HepG2 (cell line): Measurements from ENCODE around the gene GALNTL6. TPM values are rescaled to one million over a fixed set of nuclear protein-coding genes. Genes with fewer than 3 reads are reported as not detected.

Source experiments
- MEIS1 ChIP-seq: sonication (generic); formaldehyde crosslinking; IDR thresholded peaks from 2 replicates; pipeline ENCODE4 v1.9.0; 2021; ENCODE audit warnings: mild to moderate bottlenecking, missing genetic modification reagents, moderate library complexity, borderline replicate concordance
- NBN ChIP-seq: fragments of 450-650 bp; conservative IDR thresholded peaks from 2 replicates; pipeline ENCODE4 v1.6.1; 2017
- NCOR1 ChIP-seq: fragments of 200-600 bp; sonication (generic); IDR thresholded peaks from 2 replicates; pipeline ENCODE4 v1.7.0; 2017; ENCODE audit warnings: antibody characterized with exemption, low read length, borderline replicate concordance
- PTBP1 ChIP-seq: fragments of 200-400 bp; formaldehyde crosslinking; IDR thresholded peaks from 2 replicates; pipeline ENCODE4 v1.6.1; 2018; ENCODE audit warnings: low read length, low read depth; ENCODE audit not compliant: poor library complexity, severe bottlenecking
- ZMYM4 ChIP-seq: sonication (generic); formaldehyde crosslinking; IDR thresholded peaks from 2 replicates; pipeline ENCODE4 v1.8.1; 2023; ENCODE audit warnings: mild to moderate bottlenecking, missing genetic modification reagents
- ZNF619 ChIP-seq: sonication (generic); formaldehyde crosslinking; IDR thresholded peaks from 2 replicates; pipeline ENCODE4 v1.4.0; 2020; ENCODE audit warnings: mild to moderate bottlenecking, missing genetic modification reagents
- ZNF7 ChIP-seq: IDR thresholded peaks from 2 replicates; pipeline ENCODE4 v1.6.1; 2016; ENCODE audit warnings: missing biosample characterization, missing genetic modification reagents
- ZNF850 ChIP-seq: sonication (generic); formaldehyde crosslinking; conservative IDR thresholded peaks from 2 replicates; pipeline ENCODE4 v1.9.0; 2021; ENCODE audit warnings: mild to moderate bottlenecking, missing genetic modification reagents
- polyA plus RNA-seq, 8 experiments: library from polyadenylated mRNA; depleted of rRNA in 3 of 8; stranded (reverse) in 7 of 8; unstranded in 1 of 8; fragments of >200 nt; fragmentation: Illumina TruSeq in 4 of 8; extraction: Trizol in 4 of 8; gene quantifications; 2 replicates each; pipeline versions ENCODE4 v1.2.1 to v1.2.3, GENCODE V29; 2011 to 2016; ENCODE audit warnings: low read depth in 4 of 8, missing spikeins in 1 of 8, mixed read lengths in 1 of 8; ENCODE audit not compliant: insufficient read depth in 1 of 8
- total RNA-seq, 5 experiments: library from RNA; depleted of rRNA; stranded (reverse); fragments of >200 nt; fragmentation: Illumina TruSeq; extraction: Trizol; gene quantifications; 2 replicates each; pipeline ENCODE4 v1.2.3, GENCODE V29; 2016; ENCODE audit warnings: low read depth in 1 of 5
- TF ChIP-seq, protein P1 (sequence below): sonication (generic); formaldehyde crosslinking; IDR thresholded peaks from 2 replicates; pipeline ENCODE4 v1.5.1; 2020; ENCODE audit warnings: mild to moderate bottlenecking, missing genetic modification reagents, borderline replicate concordance
- TF ChIP-seq, protein P2 (sequence below): sonication (generic); formaldehyde crosslinking; IDR thresholded peaks from 2 replicates; pipeline ENCODE4 v1.8.0; 2022; ENCODE audit warnings: low read depth, missing genetic modification reagents

Gene GALNTL6
- total and polyA plus RNA-seq, 2 of the 13 experiments (the other 11 are each of a cell fraction or from before 2014, with no cell fraction given) = not detected

DNA sequence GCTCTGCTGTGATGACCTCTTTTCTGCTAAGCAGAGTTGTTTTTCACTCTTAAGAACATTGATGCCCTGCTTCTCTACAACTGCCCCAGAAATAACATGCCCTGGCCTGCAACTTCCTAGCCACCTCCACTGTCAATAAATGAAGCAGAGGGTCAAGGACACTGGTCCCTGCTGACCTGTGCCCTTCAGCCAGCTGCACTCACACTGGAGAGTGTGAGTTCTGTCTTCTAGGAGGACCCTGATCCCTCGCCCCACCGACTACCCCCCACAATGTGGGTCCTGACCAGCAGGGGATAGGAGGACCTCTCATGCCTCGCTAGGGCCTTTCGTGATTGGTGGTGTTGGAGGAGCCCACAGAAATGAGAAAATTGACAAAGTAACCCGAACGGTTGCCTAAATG lies 947.3 kb downstream of the GALNTL6 start (continued):
- TF ChIP-seq, protein P1, sequence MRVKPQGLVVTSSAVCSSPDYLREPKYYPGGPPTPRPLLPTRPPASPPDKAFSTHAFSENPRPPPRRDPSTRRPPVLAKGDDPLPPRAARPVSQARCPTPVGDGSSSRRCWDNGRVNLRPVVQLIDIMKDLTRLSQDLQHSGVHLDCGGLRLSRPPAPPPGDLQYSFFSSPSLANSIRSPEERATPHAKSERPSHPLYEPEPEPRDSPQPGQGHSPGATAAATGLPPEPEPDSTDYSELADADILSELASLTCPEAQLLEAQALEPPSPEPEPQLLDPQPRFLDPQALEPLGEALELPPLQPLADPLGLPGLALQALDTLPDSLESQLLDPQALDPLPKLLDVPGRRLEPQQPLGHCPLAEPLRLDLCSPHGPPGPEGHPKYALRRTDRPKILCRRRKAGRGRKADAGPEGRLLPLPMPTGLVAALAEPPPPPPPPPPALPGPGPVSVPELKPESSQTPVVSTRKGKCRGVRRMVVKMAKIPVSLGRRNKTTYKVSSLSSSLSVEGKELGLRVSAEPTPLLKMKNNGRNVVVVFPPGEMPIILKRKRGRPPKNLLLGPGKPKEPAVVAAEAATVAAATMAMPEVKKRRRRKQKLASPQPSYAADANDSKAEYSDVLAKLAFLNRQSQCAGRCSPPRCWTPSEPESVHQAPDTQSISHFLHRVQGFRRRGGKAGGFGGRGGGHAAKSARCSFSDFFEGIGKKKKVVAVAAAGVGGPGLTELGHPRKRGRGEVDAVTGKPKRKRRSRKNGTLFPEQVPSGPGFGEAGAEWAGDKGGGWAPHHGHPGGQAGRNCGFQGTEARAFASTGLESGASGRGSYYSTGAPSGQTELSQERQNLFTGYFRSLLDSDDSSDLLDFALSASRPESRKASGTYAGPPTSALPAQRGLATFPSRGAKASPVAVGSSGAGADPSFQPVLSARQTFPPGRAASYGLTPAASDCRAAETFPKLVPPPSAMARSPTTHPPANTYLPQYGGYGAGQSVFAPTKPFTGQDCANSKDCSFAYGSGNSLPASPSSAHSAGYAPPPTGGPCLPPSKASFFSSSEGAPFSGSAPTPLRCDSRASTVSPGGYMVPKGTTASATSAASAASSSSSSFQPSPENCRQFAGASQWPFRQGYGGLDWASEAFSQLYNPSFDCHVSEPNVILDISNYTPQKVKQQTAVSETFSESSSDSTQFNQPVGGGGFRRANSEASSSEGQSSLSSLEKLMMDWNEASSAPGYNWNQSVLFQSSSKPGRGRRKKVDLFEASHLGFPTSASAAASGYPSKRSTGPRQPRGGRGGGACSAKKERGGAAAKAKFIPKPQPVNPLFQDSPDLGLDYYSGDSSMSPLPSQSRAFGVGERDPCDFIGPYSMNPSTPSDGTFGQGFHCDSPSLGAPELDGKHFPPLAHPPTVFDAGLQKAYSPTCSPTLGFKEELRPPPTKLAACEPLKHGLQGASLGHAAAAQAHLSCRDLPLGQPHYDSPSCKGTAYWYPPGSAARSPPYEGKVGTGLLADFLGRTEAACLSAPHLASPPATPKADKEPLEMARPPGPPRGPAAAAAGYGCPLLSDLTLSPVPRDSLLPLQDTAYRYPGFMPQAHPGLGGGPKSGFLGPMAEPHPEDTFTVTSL (CRISPR knock-in tag) = 0 out of 2 replicates have a peak, but pooled peaks have one; percentile 43
- TF ChIP-seq ZNF619 (CRISPR knock-in tag) (no peak), ZNF850 (no peak), ZMYM4 (CRISPR knock-in tag) (peak; percentile 65; the same call in 1 of the 2 replicates), ZNF7 (CRISPR knock-in tag) (no peak), MEIS1 (CRISPR knock-in tag) (no peak), NBN (no peak), PTBP1 (no peak), NCOR1 (no peak)
- TF ChIP-seq, protein P2, sequence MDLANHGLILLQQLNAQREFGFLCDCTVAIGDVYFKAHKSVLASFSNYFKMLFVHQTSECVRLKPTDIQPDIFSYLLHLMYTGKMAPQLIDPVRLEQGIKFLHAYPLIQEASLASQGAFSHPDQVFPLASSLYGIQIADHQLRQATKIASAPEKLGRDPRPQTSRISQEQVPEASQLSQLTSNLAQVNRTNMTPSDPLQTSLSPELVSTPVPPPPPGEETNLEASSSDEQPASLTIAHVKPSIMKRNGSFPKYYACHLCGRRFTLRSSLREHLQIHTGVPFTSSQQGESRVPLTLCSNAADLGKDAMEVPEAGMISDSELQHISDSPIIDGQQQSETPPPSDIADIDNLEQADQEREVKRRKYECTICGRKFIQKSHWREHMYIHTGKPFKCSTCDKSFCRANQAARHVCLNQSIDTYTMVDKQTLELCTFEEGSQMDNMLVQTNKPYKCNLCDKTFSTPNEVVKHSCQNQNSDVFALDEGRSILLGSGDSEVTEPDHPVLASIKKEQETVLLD (CRISPR knock-in tag) = no peak
- TF ChIP-seq, all 625 proteins: peak for 6
